Astrocyte (in vitro differentiated cells and primary cell): ENCODE data around the gene HS6ST2. TPM values are rescaled to one million over a fixed set of nuclear protein-coding genes. Genes with fewer than 3 reads are reported as not detected.

Source experiments
- DNase-seq: peaks from one replicate; pipeline ENCODE4 v3.0.0-alpha.2; 2010; ENCODE audit warnings: low read depth
- FAIRE-seq: peaks from 2 replicates; lab custom pipeline; 2011; peaks lifted over from hg19 to GRCh38; lab: Jason Lieb, UNC
- H2AFZ ChIP-seq: 2 replicates; pipeline ENCODE4 v1.6.0; 2012; ENCODE audit warnings: low read depth, low read length, inconsistent platforms
- H3K27ac ChIP-seq: 2 replicates; pipeline ENCODE4 v1.5.1; 2011; ENCODE audit warnings: low read depth, low read length, inconsistent platforms
- H3K27me3 ChIP-seq: 2 replicates; pipeline ENCODE4 v1.6.0; 2011; ENCODE audit warnings: low read length, inconsistent platforms; ENCODE audit not compliant: insufficient read depth
- H3K36me3 ChIP-seq: 2 replicates; pipeline ENCODE4 v1.5.1; 2011; ENCODE audit warnings: low read length, inconsistent platforms; ENCODE audit not compliant: insufficient read depth
- H3K4me1 ChIP-seq: 2 replicates; pipeline ENCODE4 v1.5.1; 2011; ENCODE audit warnings: low read length, inconsistent platforms; ENCODE audit not compliant: insufficient read depth
- H3K4me2 ChIP-seq: 2 replicates; pipeline ENCODE4 v1.6.0; 2012; ENCODE audit warnings: low read length, inconsistent platforms
- H3K4me3 ChIP-seq: 2 replicates; pipeline ENCODE4 v1.5.1; 2011; ENCODE audit warnings: low read depth, mild to moderate bottlenecking, low read length, inconsistent platforms; ENCODE audit not compliant: insufficient read depth
- H3K79me2 ChIP-seq: 2 replicates; pipeline ENCODE4 v1.6.0; 2012; ENCODE audit warnings: mild to moderate bottlenecking, low read length, inconsistent platforms; ENCODE audit not compliant: insufficient read depth
- H3K9ac ChIP-seq: 2 replicates; pipeline ENCODE4 v1.6.0; 2012; ENCODE audit warnings: mild to moderate bottlenecking, low read length, inconsistent platforms
- H3K9me3 ChIP-seq: 2 replicates; pipeline ENCODE4 v1.5.1; 2012; ENCODE audit warnings: low read depth, mild to moderate bottlenecking, low read length, inconsistent platforms; ENCODE audit not compliant: insufficient read depth
- H4K20me1 ChIP-seq: 2 replicates; pipeline ENCODE4 v1.6.0; 2012; ENCODE audit warnings: low read length, inconsistent platforms; ENCODE audit not compliant: insufficient read depth
- H3K27ac Mint-ChIP-seq: one replicate; pipeline ENCODE4 v1.8.0; 2021; ENCODE audit warnings: mild to moderate bottlenecking, mixed read lengths; ENCODE audit not compliant: unreplicated experiment
- H3K27me3 Mint-ChIP-seq: one replicate; pipeline ENCODE4 v1.8.0; 2021; ENCODE audit warnings: low read depth, mixed read lengths; ENCODE audit not compliant: unreplicated experiment
- H3K36me3 Mint-ChIP-seq: one replicate; pipeline ENCODE4 v1.8.0; 2021; ENCODE audit warnings: low read depth, mixed read lengths; ENCODE audit not compliant: unreplicated experiment
- H3K4me1 Mint-ChIP-seq: one replicate; pipeline ENCODE4 v1.8.0; 2021; ENCODE audit warnings: low read depth, mixed read lengths; ENCODE audit not compliant: unreplicated experiment
- H3K4me3 Mint-ChIP-seq: one replicate; pipeline ENCODE4 v1.8.0; 2021; ENCODE audit warnings: mild to moderate bottlenecking, moderate library complexity, mixed read lengths; ENCODE audit not compliant: unreplicated experiment
- H3K9me3 Mint-ChIP-seq: one replicate; pipeline ENCODE4 v1.8.0; 2021; ENCODE audit warnings: mild to moderate bottlenecking, mixed read lengths; ENCODE audit not compliant: unreplicated experiment
- CTCF ChIP-seq: IDR thresholded peaks from 2 replicates; pipeline ENCODE4 v1.5.1; 2011; ENCODE audit warnings: low read depth, mild to moderate bottlenecking, inconsistent platforms, low read length, moderate library complexity; ENCODE audit not compliant: insufficient read depth
- EZH2 ChIP-seq: IDR thresholded peaks from 2 replicates; pipeline ENCODE4 v1.6.1; 2012; ENCODE audit warnings: mild to moderate bottlenecking, low read length, inconsistent platforms; ENCODE audit not compliant: insufficient read depth
- total RNA-seq: library from RNA; stranded (reverse); gene quantifications from 2 replicates; pipeline ENCODE4 v1.2.1, GENCODE V29; 2021

The HS6ST2 gene
- total RNA-seq, 1 donor from 2014 or later, result 12.9 TPM

DNA sequence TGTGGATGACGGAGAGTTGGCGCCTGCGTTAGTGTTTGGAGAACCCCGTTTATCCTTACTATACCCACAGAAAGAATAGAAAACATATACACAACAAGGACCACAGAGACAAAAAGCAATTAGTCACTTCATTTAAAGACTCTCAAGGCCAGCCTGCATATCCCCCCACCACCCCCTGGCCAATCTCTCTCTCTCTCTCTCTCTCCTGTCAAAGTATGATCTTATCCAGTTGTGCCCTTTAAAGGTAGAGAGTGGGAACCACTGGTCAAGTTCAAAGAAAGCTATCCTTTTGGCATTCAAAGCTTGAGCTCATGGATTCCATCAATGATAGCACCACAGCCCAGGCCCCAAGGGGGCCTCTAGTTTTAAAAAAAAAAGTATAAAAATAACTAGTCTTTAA is 289.3 kb downstream of the HS6ST2 start:
- H3K9ac ChIP-seq, result no peak overlapping the region
- TF ChIP-seq EZH2 (no peak), CTCF (no peak)
- no peaks in the 10 kb centered on the region for H3K79me2 ChIP-seq
- H3K27ac ChIP-seq, result no peak overlapping the region
- no peaks in the 10 kb centered on the region for H3K36me3 ChIP-seq
- H3K4me1 ChIP-seq, result no peaks in the 10 kb centered on the region
- H2AFZ ChIP-seq, result no peak overlapping the region
- H3K36me3 Mint-ChIP-seq, result no peaks in the 10 kb centered on the region
- no peak overlapping the region for H3K4me3 Mint-ChIP-seq
- no peaks in the 10 kb centered on the region for H3K27me3 Mint-ChIP-seq
- no peaks in the 10 kb centered on the region for H3K9me3 ChIP-seq
- H4K20me1 ChIP-seq, result no peaks in the 10 kb centered on the region
- H3K4me1 Mint-ChIP-seq, result peaks cover 9% of the 10 kb centered on the region
- H3K9me3 Mint-ChIP-seq, result no peaks in the 10 kb centered on the region
- no peak overlapping the region for H3K27ac Mint-ChIP-seq
- no peak for DNase-seq
- no peak overlapping the region for H3K4me3 ChIP-seq
- no peak for FAIRE-seq
- H3K4me2 ChIP-seq, result no peak overlapping the region
- no peaks in the 10 kb centered on the region for H3K27me3 ChIP-seq

DNA sequence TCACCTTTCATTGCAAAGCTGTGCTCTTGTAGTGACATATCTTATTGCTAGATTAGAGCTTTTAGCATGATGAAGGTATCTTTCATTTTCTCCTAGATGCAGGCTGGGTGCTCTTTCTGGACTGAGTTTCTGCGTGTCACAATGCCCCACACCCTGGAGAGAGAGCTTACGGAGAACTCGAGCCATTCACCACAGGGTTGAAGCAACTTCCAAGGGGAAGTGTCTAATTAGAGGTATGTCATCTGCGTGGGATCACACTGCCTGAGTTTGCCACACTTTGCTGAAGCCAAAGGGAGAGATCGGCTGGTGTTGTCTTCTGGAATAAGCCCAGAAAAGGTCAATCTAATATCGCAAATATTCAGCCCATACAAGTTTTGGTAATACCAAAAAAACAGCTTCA is 290.3 kb downstream of the HS6ST2 start:
- DNase-seq, result no peak
- no peak overlapping the region for H3K27ac ChIP-seq
- no peak overlapping the region for H3K27ac Mint-ChIP-seq
- no peaks in the 10 kb centered on the region for H3K4me1 ChIP-seq
- peak; percentile 91 for FAIRE-seq
- H3K4me3 ChIP-seq, result no peak overlapping the region
- H3K4me2 ChIP-seq, result no peak overlapping the region
- no peaks in the 10 kb centered on the region for H3K27me3 ChIP-seq
- no peaks in the 10 kb centered on the region for H3K79me2 ChIP-seq
- no peaks in the 10 kb centered on the region for H3K9me3 ChIP-seq
- H3K4me3 Mint-ChIP-seq, result no peak overlapping the region
- TF ChIP-seq EZH2 (no peak), CTCF (no peak)
- H3K36me3 Mint-ChIP-seq, result no peaks in the 10 kb centered on the region
- H3K4me1 Mint-ChIP-seq, result peaks cover 9% of the 10 kb centered on the region
- no peaks in the 10 kb centered on the region for H4K20me1 ChIP-seq
- H3K9me3 Mint-ChIP-seq, result no peaks in the 10 kb centered on the region
- H2AFZ ChIP-seq, result no peak overlapping the region
- H3K36me3 ChIP-seq, result no peaks in the 10 kb centered on the region
- H3K9ac ChIP-seq, result no peak overlapping the region
- H3K27me3 Mint-ChIP-seq, result no peaks in the 10 kb centered on the region

GRCh38 chrX:132665676-132666075 is 292.8 kb downstream of the HS6ST2 start:
- FAIRE-seq (no peak), DNase-seq (no peak)
- H3K36me3 Mint-ChIP-seq, result no peaks in the 10 kb centered on the region
- H3K9me3 Mint-ChIP-seq, result no peaks in the 10 kb centered on the region
- Histone ChIP-seq H2AFZ (no peak overlapping the region), H3K9me3 (no peaks in the 10 kb centered on the region), H3K4me1 (no peaks in the 10 kb centered on the region), H3K27ac (no peak overlapping the region), H4K20me1 (no peaks in the 10 kb centered on the region), H3K4me3 (no peak overlapping the region), H3K4me2 (no peak overlapping the region), H3K79me2 (no peaks in the 10 kb centered on the region), H3K9ac (no peak overlapping the region), H3K27me3 (no peaks in the 10 kb centered on the region), H3K36me3 (no peaks in the 10 kb centered on the region)
- no peak overlapping the region for H3K27ac Mint-ChIP-seq
- H3K4me3 Mint-ChIP-seq, result no peak overlapping the region
- H3K4me1 Mint-ChIP-seq, result peaks cover 6% of the 10 kb centered on the region
- no peak for TF ChIP-seq EZH2
- TF ChIP-seq CTCF, result no peak
- no peaks in the 10 kb centered on the region for H3K27me3 Mint-ChIP-seq
